ENCODE measurements around the gene SND1. TPM values are rescaled to one million over a fixed set of nuclear protein-coding genes. Genes with fewer than 3 reads are reported as not detected.

The SND1 gene
- total RNA-seq, 2 donors from 2014 or later, result 146 to 155 TPM

- DNase-seq (no peak), ATAC-seq (no peak)
- no peak overlapping the region for H3K27ac ChIP-seq
- peaks cover 8% of the 10 kb centered on the region for H3K4me1 ChIP-seq
- H3K9me3 ChIP-seq, result no peaks in the 10 kb centered on the region
- TF ChIP-seq POLR2A (IDR thresholded peaks at IDR 0.05), result no peak
- intact Hi-C loops (cut with DNase I), result no loop called here
- H3K36me3 ChIP-seq (replicated peaks in 1 of 2; ENCODE audit: insufficient read depth in 1 of 2, low read depth in 2 of 2), result no peaks in the 10 kb centered on the region
- WGBS, 2 donors, result 73 to 84% methylated on average over 4 of the region's 4 CpGs
- H3K4me3 ChIP-seq, result no peak overlapping the region
- no peaks in the 10 kb centered on the region for H3K27me3 ChIP-seq
Observed at GRCh38 chr7:128027485-128027980, 375.5 kb downstream of the SND1 start.

DNA sequence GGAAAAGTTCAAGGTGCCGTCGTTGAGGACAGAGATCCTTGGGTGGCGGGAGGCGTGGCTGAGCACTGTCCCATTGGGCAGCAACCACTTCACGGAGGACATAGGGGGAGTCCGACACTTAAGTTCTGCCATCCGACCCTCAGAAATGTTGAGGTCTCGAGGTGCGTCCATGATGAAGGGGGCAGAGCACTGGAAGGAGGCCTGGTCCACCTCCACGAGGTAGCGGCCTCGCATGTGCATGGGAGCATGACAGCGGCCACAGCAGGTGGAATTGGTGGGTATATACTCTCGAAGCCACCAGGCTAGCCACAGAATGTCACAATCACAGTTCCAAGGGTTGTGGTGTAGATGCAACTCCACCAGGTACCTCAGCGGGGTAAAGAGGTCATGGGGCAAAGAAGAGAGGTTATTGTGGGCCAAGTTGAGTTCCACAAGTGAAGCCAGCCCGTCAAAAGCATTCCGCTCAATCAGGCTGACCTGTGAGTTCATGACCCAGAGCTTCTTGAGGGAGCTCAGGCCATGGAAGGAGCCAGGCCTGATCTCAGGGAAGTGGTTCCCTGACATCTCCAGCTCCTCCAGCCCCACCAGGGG is 377.5 kb downstream of the SND1 start:
- Histone ChIP-seq H3K4me3 (no peak overlapping the region), H3K27me3 (no peaks in the 10 kb centered on the region), H3K27ac (no peak overlapping the region), H3K9me3 (no peaks in the 10 kb centered on the region), H3K36me3 (replicated peaks in 1 of 2; ENCODE audit: insufficient read depth in 1 of 2, low read depth in 2 of 2) (no peaks in the 10 kb centered on the region), H3K4me1 (peaks cover 17% of the 10 kb centered on the region)
- ATAC-seq (no peak), DNase-seq (no peak)
- WGBS, 2 donors, result 89 to 90% methylated on average over 6 to 17 of the region's 17 CpGs
- TF ChIP-seq POLR2A (IDR thresholded peaks at IDR 0.05) (no peak), CTCF (IDR thresholded peaks at IDR 0.05) (no peak)
- intact Hi-C loops (cut with DNase I), result no loop called here

GRCh38 chr7:128030263-128030653 is 378.3 kb downstream of the SND1 start:
- H3K27ac ChIP-seq, result no peak overlapping the region
- no peaks in the 10 kb centered on the region for H3K27me3 ChIP-seq
- peaks cover 21% of the 10 kb centered on the region for H3K4me1 ChIP-seq
- ATAC-seq (no peak), DNase-seq (no peak)
- 98% methylated on average over 21 of the region's 21 CpGs for WGBS, 2 donors
- TF ChIP-seq CTCF (IDR thresholded peaks at IDR 0.05), result no peak
- no peak for TF ChIP-seq POLR2A (IDR thresholded peaks at IDR 0.05)
- intact Hi-C loops (cut with DNase I), result no loop called here
- H3K4me3 ChIP-seq, result no peak overlapping the region
- H3K36me3 ChIP-seq (replicated peaks in 1 of 2; ENCODE audit: insufficient read depth in 1 of 2, low read depth in 2 of 2), result no peaks in the 10 kb centered on the region
- no peaks in the 10 kb centered on the region for H3K9me3 ChIP-seq

DNA sequence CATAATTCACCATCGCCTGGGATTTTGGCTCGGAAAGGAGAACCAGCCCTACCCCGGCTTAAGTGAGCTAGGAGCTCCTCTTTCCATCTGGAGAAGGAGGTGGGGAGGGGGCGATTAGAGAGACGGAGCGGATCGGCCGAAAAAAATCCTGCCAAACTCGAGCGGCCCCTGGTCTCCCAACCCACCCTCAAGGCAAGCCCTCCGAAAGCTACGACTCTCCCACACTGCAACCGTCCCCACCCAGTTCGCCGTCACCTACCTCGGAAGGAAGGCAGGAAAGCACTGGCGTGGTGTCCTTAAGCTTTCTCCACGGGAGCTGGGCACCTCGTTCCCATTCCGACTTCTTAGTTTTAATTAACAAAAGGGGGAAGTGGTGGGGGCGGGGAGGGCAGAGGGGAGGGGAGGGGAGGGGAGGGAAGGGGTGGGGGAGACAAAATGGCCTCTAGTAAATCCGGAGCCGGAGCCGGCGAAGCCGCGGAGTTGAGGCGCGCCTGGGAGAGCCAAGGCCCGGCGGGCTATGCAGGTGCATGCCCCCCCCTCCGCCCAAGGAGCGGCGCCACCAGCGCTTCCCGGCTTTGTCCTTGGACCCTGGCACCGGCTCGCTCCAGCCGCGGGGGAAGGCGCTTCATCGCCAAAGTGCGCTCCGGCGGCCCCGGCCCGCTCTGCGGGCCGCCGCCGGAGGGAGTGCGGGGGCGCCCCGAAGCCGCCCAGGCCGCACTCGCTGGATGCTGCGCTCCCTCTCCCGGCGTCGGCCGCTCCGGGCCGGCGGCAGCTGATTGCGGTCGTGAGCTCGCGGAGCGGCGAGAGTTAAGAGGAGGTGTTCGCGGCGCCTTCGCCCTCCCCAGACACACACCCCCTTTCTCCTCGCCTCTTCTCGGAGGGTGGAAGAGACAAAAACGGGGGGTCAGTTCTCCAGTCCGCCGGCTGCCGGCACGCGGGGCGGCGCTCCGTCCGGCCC is 378.9 kb downstream of the SND1 start, which contains the start of gene LRRC4:
TSS of gene LRRC4 (minus strand) at position 784 of the 958 bp plus-strand sequence. CDS start 797 bp downstream, outside the sequence.
- TF ChIP-seq CTCF (IDR thresholded peaks at IDR 0.05) (peak in 1 of 7 experiments; percentile 4), POLR2A (IDR thresholded peaks at IDR 0.05) (no peak)
- Histone ChIP-seq H3K9me3 (no peaks in the 10 kb centered on the region), H3K4me1 (peaks cover 21% of the 10 kb centered on the region), H3K27ac (no peak within 1 kb of the TSS), H3K36me3 (replicated peaks in 1 of 2; ENCODE audit: insufficient read depth in 1 of 2, low read depth in 2 of 2) (no peaks in the 10 kb centered on the region), H3K4me3 (no peak within 1 kb of the TSS), H3K27me3 (no peaks in the 10 kb centered on the region)
- WGBS, 2 donors, result 52 to 75% methylated on average over 65 to 82 of the region's 87 CpGs
- DNase-seq (peak in 2 of 4 donors; percentile 19 to 29), ATAC-seq (peak; percentile 12)
- intact Hi-C loops (cut with DNase I), result no loop called here

DNA sequence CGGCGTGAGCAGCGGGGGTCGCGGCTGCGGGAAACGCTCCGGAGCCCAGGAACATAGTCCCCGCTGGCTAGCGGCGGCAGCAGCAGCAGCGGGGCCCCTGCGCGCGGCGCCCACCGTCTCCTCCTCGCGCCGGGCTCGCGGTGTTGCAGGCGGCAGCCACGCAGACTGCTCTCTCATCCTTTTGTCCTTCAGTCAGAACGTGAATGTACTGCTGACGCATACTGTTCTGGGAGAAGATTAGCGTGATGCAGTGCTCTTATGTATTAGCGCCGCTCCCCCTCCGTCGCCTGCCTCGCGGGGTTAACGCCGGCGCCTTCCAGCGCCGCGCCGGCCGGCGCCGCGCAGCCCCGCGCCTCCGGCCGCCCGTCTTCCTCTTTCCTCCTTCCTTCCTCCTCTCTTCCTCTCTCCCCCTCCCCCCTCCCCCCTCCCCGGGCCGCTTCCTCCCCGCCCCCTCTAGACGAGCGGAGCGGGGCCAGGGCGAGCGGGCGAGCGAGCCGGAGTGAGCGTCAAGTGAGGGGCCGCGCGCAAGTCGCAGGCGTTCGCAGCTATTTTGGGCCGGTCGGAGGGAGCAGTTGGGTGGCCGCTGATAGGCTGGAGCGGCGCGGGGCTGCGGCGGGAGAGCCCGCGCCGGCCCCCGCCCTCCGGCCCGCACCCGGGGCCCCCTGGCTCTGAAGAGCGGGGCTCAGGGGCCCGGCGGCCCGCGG is 380.1 kb downstream of the SND1 start:
- DNase-seq (peak in 2 of 4 donors; percentile 30 to 52), ATAC-seq (peak; percentile 43)
- intact Hi-C loops (cut with DNase I), result no loop called here
- no peak overlapping the region for H3K4me3 ChIP-seq
- no peak overlapping the region for H3K27ac ChIP-seq
- TF ChIP-seq CTCF (IDR thresholded peaks at IDR 0.05) (no peak), POLR2A (IDR thresholded peaks at IDR 0.05) (peak in 1 of 3 donors; percentile 9)
- WGBS, 2 donors, result 42 to 51% methylated on average over 40 to 72 of the region's 87 CpGs
- no peaks in the 10 kb centered on the region for H3K27me3 ChIP-seq
- H3K4me1 ChIP-seq, result peaks cover 21% of the 10 kb centered on the region
- H3K36me3 ChIP-seq (replicated peaks in 1 of 2; ENCODE audit: insufficient read depth in 1 of 2, low read depth in 2 of 2), result no peaks in the 10 kb centered on the region
- H3K9me3 ChIP-seq, result no peaks in the 10 kb centered on the region

Measured in body of pancreas (tissue), 4 donors.